Neural cell (in vitro differentiated cells): Measurements from ENCODE around the gene TMEM255B. TPM values are rescaled to one million over a fixed set of nuclear protein-coding genes. Genes with fewer than 3 reads are reported as not detected.

Experiments used
- H2AFZ ChIP-seq: fragments of 200-600, 300-800 bp; sonication (generic), shearing (Covaris generic); 2 replicates; pipeline ENCODE4 v1.6.0; 2014; ENCODE audit warnings: low read depth, mild to moderate bottlenecking, antibody characterized with exemption, low read length, moderate library complexity
- H3F3A ChIP-seq: fragments of 200-600 bp; shearing (Covaris generic); 2 replicates; pipeline ENCODE4 v1.6.1; 2016; ENCODE audit warnings: mild to moderate bottlenecking, moderate library complexity, mixed read lengths, antibody characterized with exemption, low read length; ENCODE audit not compliant: insufficient read depth, poor library complexity, severe bottlenecking
- H3K27ac ChIP-seq: fragments of 200-600, 300-800 bp; sonication (generic), shearing (Covaris generic); 2 replicates; pipeline ENCODE4 v1.5.1; 2014; ENCODE audit warnings: mild to moderate bottlenecking, low read length, moderate library complexity
- H3K27me3 ChIP-seq: fragments of 300-800, 200-600 bp; sonication (generic), shearing (Covaris generic); 2 replicates; pipeline ENCODE4 v1.6.0; 2014; ENCODE audit warnings: mild to moderate bottlenecking, low read depth, low read length, moderate library complexity; ENCODE audit not compliant: insufficient read depth
- H3K36me3 ChIP-seq: fragments of 300-800, 200-600 bp; sonication (generic), shearing (Covaris generic); 2 replicates; pipeline ENCODE4 v1.5.1; 2014; ENCODE audit warnings: mild to moderate bottlenecking, antibody characterized with exemption, low read length, moderate library complexity; ENCODE audit not compliant: insufficient read depth
- H3K4me2 ChIP-seq: fragments of 300-800, 200-600 bp; sonication (generic), shearing (Covaris generic); 2 replicates; pipeline ENCODE4 v1.6.0; 2014; ENCODE audit warnings: mild to moderate bottlenecking, low read length
- H3K4me3 ChIP-seq: fragments of 300-800, 200-600 bp; sonication (generic), shearing (Covaris generic); 2 replicates; pipeline ENCODE4 v1.5.1; 2014; ENCODE audit warnings: mild to moderate bottlenecking, low read length, moderate library complexity
- H3K79me2 ChIP-seq: fragments of 200-600 bp; shearing (Covaris generic); replicated peaks from 2 replicates; pipeline ENCODE4 v1.6.0; 2014; ENCODE audit warnings: mild to moderate bottlenecking, low read length, moderate library complexity; ENCODE audit not compliant: insufficient read depth
- H3K9ac ChIP-seq: fragments of 300-800, 200-600 bp; sonication (generic), shearing (Covaris generic); 2 replicates; pipeline ENCODE4 v1.6.1; 2016; ENCODE audit warnings: mild to moderate bottlenecking, low read length, mixed read lengths
- H3K9me2 ChIP-seq: fragments of 200-600 bp; shearing (Covaris generic); 2 replicates; pipeline ENCODE4 v1.6.1; 2016; ENCODE audit warnings: mild to moderate bottlenecking, low read length, mixed read lengths; ENCODE audit not compliant: insufficient read depth
- H3K9me3 ChIP-seq: fragments of 200-600, 300-800 bp; sonication (generic), shearing (Covaris generic); 2 replicates; pipeline ENCODE4 v1.6.1; 2016; ENCODE audit warnings: mild to moderate bottlenecking, mixed run types, low read length, moderate library complexity, mixed read lengths
- H4K20me1 ChIP-seq: fragments of 200-600 bp; shearing (Covaris generic); 2 replicates; pipeline ENCODE4 v1.6.1; 2016; ENCODE audit warnings: mild to moderate bottlenecking, mixed run types; ENCODE audit not compliant: insufficient read depth
- CTCF ChIP-seq: fragments of 450-650 bp; IDR thresholded peaks from 2 replicates; pipeline ENCODE4 v1.5.1; 2014; ENCODE audit warnings: antibody characterized with exemption, mild to moderate bottlenecking, moderate library complexity; ENCODE audit not compliant: poor library complexity, severe bottlenecking
- EP300 ChIP-seq: fragments of 450-650 bp; conservative IDR thresholded peaks from 2 replicates; pipeline ENCODE4 v1.6.1; 2014; ENCODE audit warnings: antibody characterized with exemption, mild to moderate bottlenecking, moderate library complexity; ENCODE audit not compliant: poor library complexity, severe bottlenecking
- EZH2 ChIP-seq: fragments of 200-600, 300-800 bp; shearing (Covaris generic), sonication (generic); IDR thresholded peaks from 2 replicates; pipeline ENCODE4 v1.6.1; 2014; ENCODE audit warnings: antibody characterized with exemption, low read length, borderline replicate concordance, mild to moderate bottlenecking; ENCODE audit not compliant: insufficient read depth, poor library complexity, severe bottlenecking
- MXI1 ChIP-seq: fragments of 450-650 bp; conservative IDR thresholded peaks from 2 replicates; pipeline ENCODE4 v1.6.1; 2014; ENCODE audit warnings: antibody characterized with exemption, mild to moderate bottlenecking; ENCODE audit not compliant: poor library complexity, severe bottlenecking
- POLR2AphosphoS5 ChIP-seq: IDR thresholded peaks from 2 replicates; pipeline ENCODE4 v1.6.1; 2012
- RAD21 ChIP-seq: fragments of 450-650 bp; conservative IDR thresholded peaks from 2 replicates; pipeline ENCODE4 v1.6.1; 2014; ENCODE audit warnings: antibody characterized with exemption, mild to moderate bottlenecking, moderate library complexity
- REST ChIP-seq: IDR thresholded peaks from 2 replicates; pipeline ENCODE4 v1.6.1; 2012; ENCODE audit warnings: borderline replicate concordance
- SMC3 ChIP-seq: fragments of 450-650 bp; conservative IDR thresholded peaks from 2 replicates; pipeline ENCODE4 v1.6.1; 2014; ENCODE audit warnings: antibody characterized with exemption, mild to moderate bottlenecking, moderate library complexity; ENCODE audit not compliant: poor library complexity
- TAF1 ChIP-seq: IDR thresholded peaks from 2 replicates; pipeline ENCODE4 v1.6.1; 2012; ENCODE audit warnings: low read depth
- polyA plus RNA-seq: library from polyadenylated mRNA; depleted of rRNA; stranded (reverse); fragments of >200 nt; gene quantifications from 2 replicates; pipeline ENCODE4 v1.2.3, GENCODE V29; 2014

Gene TMEM255B
- polyA plus RNA-seq, 1 donor from 2014 or later = not detected

GRCh38 chr13:113735194-113735593 lies 23.8 kb upstream of the TMEM255B start:
- Histone ChIP-seq H3K4me2 (no peak overlapping the region), H3K27ac (no peak overlapping the region), H4K20me1 (no peaks in the 10 kb centered on the region), H3F3A (no peaks in the 10 kb centered on the region), H3K4me3 (no peak overlapping the region), H3K79me2 (no peaks in the 10 kb centered on the region), H3K9me2 (no peaks in the 10 kb centered on the region), H3K27me3 (no peaks in the 10 kb centered on the region), H3K36me3 (no peaks in the 10 kb centered on the region), H3K9me3 (no peaks in the 10 kb centered on the region), H2AFZ (no peak overlapping the region), H3K9ac (no peak overlapping the region)
- TF ChIP-seq REST (no peak), POLR2AphosphoS5 (no peak), MXI1 (no peak), EP300 (no peak), CTCF (no peak)

GRCh38 chr13:113735750-113736149 lies 23.3 kb upstream of the TMEM255B start:
- Histone ChIP-seq H3K36me3 (no peaks in the 10 kb centered on the region), H3K4me3 (no peak overlapping the region), H3K79me2 (no peaks in the 10 kb centered on the region), H3K9ac (no peak overlapping the region), H3K27ac (no peak overlapping the region), H3K9me2 (no peaks in the 10 kb centered on the region), H3K27me3 (no peaks in the 10 kb centered on the region), H3F3A (no peaks in the 10 kb centered on the region), H4K20me1 (no peaks in the 10 kb centered on the region), H3K4me2 (no peak overlapping the region), H2AFZ (no peak overlapping the region), H3K9me3 (no peaks in the 10 kb centered on the region)
- no peak for TF ChIP-seq REST
- no peak for TF ChIP-seq TAF1
- TF ChIP-seq SMC3 = no peak
- no peak for TF ChIP-seq EP300
- no peak for TF ChIP-seq CTCF
- TF ChIP-seq MXI1 = no peak
- no peak for TF ChIP-seq POLR2AphosphoS5
- no peak for TF ChIP-seq RAD21
- no peak for TF ChIP-seq EZH2
